Femur (tissue), 1 donor: ENCODE data around the gene ZNF506.
"Not testable (repeated sequence)": the region's sequence is repeated elsewhere in the genome, so short reads cannot be mapped to it uniquely, and the experiment has no call there.

Source experiments
- DNase-seq: peaks from one replicate; pipeline ENCODE4 v3.0.0-alpha.2; 2017

Gene ZNF506

DNA sequence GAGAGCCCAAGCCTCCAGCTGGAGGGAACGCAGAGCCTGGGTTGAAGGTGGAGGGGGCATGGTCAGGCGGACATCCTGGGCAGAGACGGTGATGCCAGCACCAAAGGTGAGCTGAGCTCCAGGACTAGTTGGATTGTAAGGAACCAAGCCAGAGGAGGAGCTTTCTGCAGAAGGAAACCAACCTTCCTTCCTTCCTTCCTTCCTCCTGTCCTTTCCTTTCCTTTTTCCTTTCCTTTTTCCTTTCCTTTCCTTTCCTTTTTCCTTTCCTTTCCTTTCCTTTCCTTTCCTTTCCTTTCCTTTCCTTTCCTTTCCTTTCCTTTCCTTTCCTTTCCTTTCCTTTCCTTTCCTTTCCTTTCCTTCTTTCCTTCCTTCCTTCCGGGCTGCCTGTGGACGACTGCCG lies 77.6 kb downstream of the ZNF506 start:
- not testable (repeated sequence) for DNase-seq

DNA sequence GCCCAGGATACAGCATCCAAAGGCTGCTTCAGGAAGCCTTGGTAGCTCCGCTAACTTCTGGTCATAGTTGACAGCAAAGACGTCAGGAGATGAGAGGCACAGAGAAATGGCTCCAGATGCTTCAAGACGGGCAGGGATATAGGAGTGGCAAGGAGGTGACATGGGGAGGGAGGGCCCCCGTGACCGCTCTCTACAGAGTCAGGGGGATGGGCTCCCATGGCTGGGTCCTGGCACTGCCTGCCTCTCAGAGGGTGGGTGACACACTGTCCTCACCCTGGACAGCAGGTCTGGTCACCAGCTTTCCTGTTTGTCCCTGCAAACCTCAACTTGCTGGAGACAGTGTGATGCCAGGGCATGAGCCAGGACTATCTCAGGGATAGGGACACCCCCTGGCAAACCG lies 78.4 kb downstream of the ZNF506 start:
- no peak for DNase-seq

DNA sequence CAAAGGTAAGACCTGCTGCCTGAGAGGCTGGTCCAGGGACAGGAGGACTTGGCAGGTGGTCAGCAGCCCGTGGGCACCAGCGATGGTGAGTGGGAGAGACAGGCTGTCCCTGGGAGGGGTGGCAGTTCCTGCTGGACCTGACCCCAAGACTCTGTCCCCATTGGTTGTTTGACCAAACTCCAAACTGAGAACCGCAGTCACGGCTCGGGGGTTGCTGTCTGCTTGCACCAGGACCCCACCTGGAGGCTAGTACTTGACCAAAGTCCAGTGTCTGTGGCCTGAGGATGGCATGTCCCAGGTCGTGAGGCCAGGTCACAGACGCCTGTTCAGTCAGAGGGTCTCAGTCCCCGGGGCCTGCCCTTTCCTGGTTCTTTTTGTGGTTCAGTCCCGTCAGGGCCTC lies 78.8 kb downstream of the ZNF506 start:
- no peak for DNase-seq
